ENCODE measurements around the gene HEATR1.

HEATR1 gene

DNA sequence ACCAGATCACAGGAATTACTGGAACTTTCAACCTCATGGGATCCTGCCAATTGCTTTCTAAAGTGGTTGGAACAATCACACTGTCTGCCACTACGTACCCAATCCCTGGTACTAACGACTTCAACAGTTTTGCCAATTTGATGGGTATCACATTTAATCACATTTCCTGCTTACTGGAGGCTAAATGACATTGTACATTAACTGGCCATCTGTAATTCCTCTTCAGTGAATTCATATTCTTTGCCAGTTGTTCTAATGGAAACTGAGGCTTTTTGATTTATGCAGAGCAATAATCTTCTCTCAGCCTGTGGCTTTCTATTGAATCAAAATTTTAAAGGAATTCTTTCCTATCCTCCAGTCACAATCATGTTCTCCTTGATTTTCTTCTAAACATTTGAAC, 42.3 kb downstream of the HEATR1 start:
- no peak for DNase-seq (ENCODE audit: low spot score)
- no peaks in the 10 kb centered on the region for H3K9me3 Mint-ChIP-seq
- peaks cover 63% of the 10 kb centered on the region for H3K36me3 Mint-ChIP-seq (ENCODE audit: low read depth)
- H3K4me3 Mint-ChIP-seq: no peak overlapping the region
- H3K27me3 Mint-ChIP-seq (ENCODE audit: low read depth): no peaks in the 10 kb centered on the region
- peaks cover 3% of the 10 kb centered on the region for H3K4me1 Mint-ChIP-seq (ENCODE audit: low read depth)
- no peak overlapping the region for H3K27ac Mint-ChIP-seq

DNA sequence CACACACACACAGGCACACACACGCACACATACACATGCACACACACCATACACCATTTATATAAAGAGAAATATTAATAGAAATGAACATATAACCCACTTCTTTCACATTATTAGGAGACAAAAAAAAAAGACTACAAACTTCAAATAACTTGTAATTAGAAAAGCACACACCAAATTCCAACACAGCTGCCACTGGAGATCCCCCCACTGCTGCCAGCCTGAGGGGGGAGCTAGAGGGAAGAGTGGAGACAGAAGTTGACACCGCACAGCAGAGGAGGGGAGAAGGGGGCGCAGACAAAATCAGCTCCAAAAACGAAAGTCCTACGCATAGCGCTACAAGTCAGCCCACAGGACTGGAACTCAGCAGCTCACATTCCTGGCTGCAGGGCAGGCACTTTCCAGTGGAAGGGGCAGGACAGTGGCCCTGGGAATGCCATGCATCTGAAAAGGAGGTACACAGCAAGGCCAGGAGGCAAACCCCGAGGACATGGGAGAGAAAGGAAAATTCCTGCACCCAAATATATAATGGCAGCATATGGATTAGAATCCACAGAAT, 44.0 kb downstream of the HEATR1 start:
- Mint-ChIP-seq H3K4me1 (ENCODE audit: low read depth) (peaks cover 3% of the 10 kb centered on the region), H3K9me3 (no peaks in the 10 kb centered on the region), H3K36me3 (ENCODE audit: low read depth) (peaks cover 67% of the 10 kb centered on the region), H3K4me3 (no peak overlapping the region), H3K27me3 (ENCODE audit: low read depth) (no peaks in the 10 kb centered on the region), H3K27ac (no peak overlapping the region)
- DNase-seq (ENCODE audit: low spot score): no peak

DNA sequence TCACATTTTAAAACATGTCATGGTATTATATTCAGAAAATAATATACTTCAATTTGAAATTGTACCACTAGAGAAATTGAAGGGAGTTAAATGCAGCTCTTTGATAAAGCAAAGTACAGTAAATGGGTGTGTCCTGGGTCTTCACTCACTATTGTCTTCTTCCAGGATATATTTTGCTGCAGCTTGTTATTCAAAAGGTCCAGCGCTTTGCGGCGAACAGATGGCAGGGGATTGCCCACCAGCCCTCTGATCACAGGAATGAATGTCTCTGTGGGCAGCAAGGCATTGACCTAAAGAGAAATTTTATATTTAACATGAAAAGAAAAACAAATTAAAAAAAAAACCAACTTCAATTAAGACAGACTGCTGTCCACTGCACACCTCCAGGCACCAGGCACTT, 45.5 kb downstream of the HEATR1 start:
- DNase-seq (ENCODE audit: low spot score): no peak
- peaks cover 62% of the 10 kb centered on the region for H3K36me3 Mint-ChIP-seq (ENCODE audit: low read depth)
- no peak overlapping the region for H3K27ac Mint-ChIP-seq
- H3K4me3 Mint-ChIP-seq: no peak overlapping the region
- H3K4me1 Mint-ChIP-seq (ENCODE audit: low read depth): peaks cover 1% of the 10 kb centered on the region
- H3K9me3 Mint-ChIP-seq: no peaks in the 10 kb centered on the region
- no peaks in the 10 kb centered on the region for H3K27me3 Mint-ChIP-seq (ENCODE audit: low read depth)

DNA sequence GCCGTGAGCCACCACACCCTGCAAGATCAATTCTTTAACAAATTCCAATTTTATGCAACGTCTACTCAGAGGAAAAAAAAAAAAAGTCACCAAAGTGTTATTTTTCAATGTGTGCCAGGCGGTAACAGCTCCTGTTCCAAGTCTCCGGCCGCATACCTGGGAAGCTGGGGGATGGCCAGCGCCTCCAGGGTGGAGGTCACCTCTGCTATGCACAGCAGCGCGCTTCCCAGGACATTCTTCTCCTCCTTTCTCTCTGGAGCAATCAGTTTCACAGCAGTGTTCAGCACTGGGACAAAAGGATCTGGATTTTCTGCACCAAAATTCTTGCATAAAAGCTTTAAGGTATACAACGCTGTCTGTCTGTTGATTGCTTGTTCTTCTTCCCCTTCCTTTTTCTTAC, 46.2 kb downstream of the HEATR1 start:
- Mint-ChIP-seq H3K9me3 (no peaks in the 10 kb centered on the region), H3K27ac (no peak overlapping the region), H3K4me3 (no peak overlapping the region), H3K27me3 (ENCODE audit: low read depth) (no peaks in the 10 kb centered on the region), H3K36me3 (ENCODE audit: low read depth) (peaks cover 62% of the 10 kb centered on the region), H3K4me1 (ENCODE audit: low read depth) (peaks cover 1% of the 10 kb centered on the region)
- DNase-seq (ENCODE audit: low spot score): no peak

DNA sequence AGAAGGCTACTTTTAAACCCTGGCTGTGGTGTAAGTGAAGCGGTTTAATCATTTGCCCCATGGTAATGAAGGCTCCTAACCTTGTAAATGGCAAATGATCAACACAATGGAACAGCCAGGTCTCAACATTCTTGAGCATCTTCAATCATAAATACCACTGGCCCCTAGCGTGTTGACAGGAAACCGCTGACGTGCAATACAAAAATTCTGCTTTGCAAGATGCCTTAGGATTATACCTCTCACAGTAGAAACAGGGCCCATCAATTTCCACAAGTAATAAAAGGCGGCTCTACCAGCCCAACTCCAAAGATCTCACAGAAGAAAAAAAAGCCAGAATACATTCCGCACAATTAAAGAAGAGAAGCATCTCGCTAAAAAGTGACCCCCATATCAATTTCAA, 47.7 kb downstream of the HEATR1 start:
- H3K27ac Mint-ChIP-seq: no peak overlapping the region
- no peaks in the 10 kb centered on the region for H3K27me3 Mint-ChIP-seq (ENCODE audit: low read depth)
- no peak overlapping the region for H3K4me3 Mint-ChIP-seq
- H3K4me1 Mint-ChIP-seq (ENCODE audit: low read depth): peaks cover 6% of the 10 kb centered on the region
- DNase-seq (ENCODE audit: low spot score): no peak
- H3K36me3 Mint-ChIP-seq (ENCODE audit: low read depth): peaks cover 66% of the 10 kb centered on the region
- no peaks in the 10 kb centered on the region for H3K9me3 Mint-ChIP-seq

DNA sequence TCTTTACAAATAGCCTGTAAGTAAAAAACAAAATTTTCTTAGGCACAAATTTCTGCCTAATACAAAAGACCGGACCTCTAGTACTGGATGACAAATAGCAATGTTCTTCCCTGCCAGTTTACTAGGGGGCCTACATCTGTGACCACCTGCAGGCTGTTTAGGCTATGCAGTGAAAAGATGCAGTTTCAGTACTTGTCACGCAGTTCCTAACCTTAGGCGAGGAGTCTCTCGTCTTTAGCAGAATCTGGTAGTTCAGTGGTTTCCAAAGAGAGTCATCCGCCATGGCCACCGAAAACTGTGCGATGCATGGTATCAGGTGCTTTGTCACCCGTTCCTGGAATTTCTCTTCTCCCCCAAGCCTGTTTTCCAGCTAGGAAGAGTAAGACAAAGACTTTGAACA, 50.9 kb downstream of the HEATR1 start:
- no peak overlapping the region for H3K4me3 Mint-ChIP-seq
- H3K9me3 Mint-ChIP-seq: no peaks in the 10 kb centered on the region
- H3K4me1 Mint-ChIP-seq (ENCODE audit: low read depth): peaks cover 13% of the 10 kb centered on the region
- H3K27ac Mint-ChIP-seq: no peak overlapping the region
- no peaks in the 10 kb centered on the region for H3K27me3 Mint-ChIP-seq (ENCODE audit: low read depth)
- no peak for DNase-seq (ENCODE audit: low spot score)
- H3K36me3 Mint-ChIP-seq (ENCODE audit: low read depth): peaks cover 74% of the 10 kb centered on the region

DNA sequence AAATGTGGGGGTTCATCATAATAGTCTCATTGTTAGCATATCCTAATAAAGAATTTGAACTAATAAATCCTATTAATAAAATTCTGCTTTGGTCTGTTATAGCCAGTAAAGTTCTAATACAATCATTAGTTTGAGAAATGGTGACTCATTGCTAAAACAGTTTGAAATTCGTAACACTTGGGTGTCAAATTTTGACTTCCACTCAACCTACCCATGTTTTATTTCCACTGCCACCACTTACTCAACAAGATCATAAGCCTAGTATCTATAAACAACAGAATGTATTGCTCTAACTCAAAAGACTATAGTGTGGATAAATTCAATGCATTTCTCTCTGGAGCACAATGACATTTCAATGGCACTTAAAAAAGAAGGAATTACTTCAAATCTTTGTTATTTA, 51.4 kb downstream of the HEATR1 start:
- Mint-ChIP-seq H3K36me3 (ENCODE audit: low read depth) (peaks cover 74% of the 10 kb centered on the region), H3K9me3 (no peaks in the 10 kb centered on the region), H3K27ac (no peak overlapping the region), H3K4me1 (ENCODE audit: low read depth) (peaks cover 13% of the 10 kb centered on the region), H3K27me3 (ENCODE audit: low read depth) (no peaks in the 10 kb centered on the region), H3K4me3 (no peak overlapping the region)
- no peak for DNase-seq (ENCODE audit: low spot score)

DNA sequence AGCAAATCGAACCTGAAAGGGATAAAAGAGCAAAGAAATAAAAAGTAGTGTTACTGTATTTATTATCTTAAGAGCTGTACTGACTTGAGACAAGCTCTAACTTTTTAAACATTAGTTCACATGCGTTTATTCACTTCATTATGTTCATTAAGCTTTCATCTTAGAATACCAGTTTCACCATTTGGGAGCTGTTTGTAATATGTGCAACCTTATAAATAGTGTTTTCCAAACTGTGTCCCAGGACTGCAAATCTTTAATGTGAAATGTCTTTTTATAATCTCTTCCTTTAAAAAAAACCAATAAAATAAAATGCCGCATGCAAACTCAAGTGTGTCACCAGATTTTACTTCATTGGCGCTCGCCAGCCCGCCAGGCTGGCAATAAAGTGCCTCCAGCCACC, 52.2 kb downstream of the HEATR1 start:
- DNase-seq (ENCODE audit: low spot score): no peak
- no peaks in the 10 kb centered on the region for H3K9me3 Mint-ChIP-seq
- H3K36me3 Mint-ChIP-seq (ENCODE audit: low read depth): peaks cover 77% of the 10 kb centered on the region
- H3K27me3 Mint-ChIP-seq (ENCODE audit: low read depth): no peaks in the 10 kb centered on the region
- peaks cover 13% of the 10 kb centered on the region for H3K4me1 Mint-ChIP-seq (ENCODE audit: low read depth)
- no peak overlapping the region for H3K27ac Mint-ChIP-seq
- H3K4me3 Mint-ChIP-seq: no peak overlapping the region

DNA sequence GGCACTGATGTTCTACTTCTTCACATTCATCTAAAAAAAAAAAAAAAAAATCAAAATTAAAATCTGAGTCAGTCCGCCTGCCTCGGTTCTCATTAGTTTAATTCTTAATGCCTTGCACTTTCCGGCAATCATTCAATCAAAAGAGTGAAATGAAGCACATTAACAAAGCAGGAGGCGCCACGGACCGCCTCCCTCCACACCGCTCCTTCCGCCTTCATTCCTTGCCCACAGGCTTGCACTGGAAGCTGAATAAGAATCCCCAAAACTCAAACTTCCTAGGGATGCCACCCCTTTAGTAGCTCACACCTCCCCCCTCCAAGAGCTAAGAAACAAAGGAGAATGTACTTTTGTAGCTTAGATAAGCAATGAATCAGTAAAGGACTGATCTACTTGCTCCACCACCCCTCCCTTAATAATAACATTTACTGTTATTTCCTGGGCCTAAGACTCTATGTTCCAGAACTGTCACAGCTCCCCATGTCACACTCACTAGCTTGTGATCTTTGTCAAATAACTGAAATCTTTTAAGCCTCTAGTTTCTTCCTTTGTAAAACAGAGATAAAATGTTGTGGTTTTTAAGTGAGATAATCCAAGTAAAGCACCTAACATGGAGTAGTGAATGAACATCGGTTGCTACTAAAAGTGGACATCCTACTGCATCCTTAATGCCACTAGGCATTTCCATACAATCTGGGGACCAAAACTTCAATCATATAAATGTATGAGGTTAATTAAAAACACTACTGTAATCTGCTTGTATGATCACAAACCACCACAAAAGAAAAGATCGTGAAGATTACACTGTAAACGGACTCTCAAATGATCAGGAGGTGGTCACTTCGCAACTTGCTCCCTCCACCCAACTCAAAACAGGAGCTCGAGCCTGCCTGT, 53.1 kb downstream of the HEATR1 start:
- Mint-ChIP-seq H3K4me1 (ENCODE audit: low read depth) (peaks cover 16% of the 10 kb centered on the region), H3K36me3 (ENCODE audit: low read depth) (peaks cover 76% of the 10 kb centered on the region)

DNA sequence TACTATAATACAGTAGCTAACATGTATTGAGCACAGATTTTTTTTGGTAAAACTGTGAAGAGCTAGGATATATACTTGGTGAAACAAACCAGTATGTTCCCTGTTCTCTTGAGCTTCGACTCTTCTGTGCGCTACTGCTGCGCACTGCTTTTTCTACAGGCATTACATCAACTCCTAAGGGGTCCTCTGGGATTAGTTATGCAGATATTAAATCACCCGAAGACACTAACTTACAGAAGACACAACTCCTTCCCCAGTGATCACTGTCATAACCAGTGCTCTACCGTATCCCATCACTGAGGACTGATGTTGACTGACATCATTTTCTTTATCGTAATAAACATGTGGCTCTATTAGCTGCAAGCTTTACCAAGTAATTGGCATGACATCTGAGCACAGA, 55.9 kb downstream of the HEATR1 start:
- Mint-ChIP-seq H3K9me3 (no peaks in the 10 kb centered on the region), H3K27ac (no peak overlapping the region), H3K27me3 (ENCODE audit: low read depth) (no peaks in the 10 kb centered on the region), H3K4me3 (no peak overlapping the region), H3K4me1 (ENCODE audit: low read depth) (peaks cover 24% of the 10 kb centered on the region), H3K36me3 (ENCODE audit: low read depth) (peaks cover 77% of the 10 kb centered on the region)
- DNase-seq (ENCODE audit: low spot score): no peak

More for the DNA sequence above, 53.1 kb downstream of the HEATR1 start:
- peak overlapping the region; percentile 7 for H3K4me3 Mint-ChIP-seq
- H3K9me3 Mint-ChIP-seq: no peaks in the 10 kb centered on the region
- DNase-seq (ENCODE audit: low spot score): no peak
- H3K27me3 Mint-ChIP-seq (ENCODE audit: low read depth): no peaks in the 10 kb centered on the region
- H3K27ac Mint-ChIP-seq: peak overlapping the region; percentile 67

DNA sequence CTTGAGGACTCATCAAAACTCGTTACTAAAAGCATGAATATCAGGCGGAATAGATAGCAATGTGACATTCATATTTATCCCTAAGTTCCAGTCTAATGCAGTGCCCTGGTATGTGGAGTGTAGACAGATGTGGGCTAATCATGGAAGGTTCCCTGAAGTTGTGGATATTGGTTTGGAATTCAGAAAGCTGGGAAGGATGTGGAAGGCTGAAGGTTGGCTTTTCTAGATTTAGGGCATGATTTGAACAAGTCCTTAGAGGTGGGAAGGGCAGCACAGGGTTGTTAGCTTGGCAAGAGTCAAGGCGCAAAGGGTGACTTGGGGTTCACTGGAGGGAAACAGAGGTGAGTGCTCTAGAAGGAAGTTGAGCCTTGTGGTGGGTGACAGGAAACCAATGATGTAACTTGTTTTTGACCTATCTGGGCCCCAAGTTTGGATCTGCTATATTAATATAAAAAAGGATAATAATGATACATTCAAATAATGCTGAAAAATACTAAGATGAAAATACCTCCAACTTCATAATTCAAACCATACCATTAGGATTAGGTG, 58.6 kb downstream of the HEATR1 start:
- peaks cover 11% of the 10 kb centered on the region for H3K4me1 Mint-ChIP-seq (ENCODE audit: low read depth)
- DNase-seq (ENCODE audit: low spot score): no peak
- H3K27ac Mint-ChIP-seq: peak overlapping the region; percentile 74
- H3K4me3 Mint-ChIP-seq: peak overlapping the region; percentile 22
- H3K36me3 Mint-ChIP-seq (ENCODE audit: low read depth): peaks cover 77% of the 10 kb centered on the region
- H3K27me3 Mint-ChIP-seq (ENCODE audit: low read depth): no peaks in the 10 kb centered on the region
- no peaks in the 10 kb centered on the region for H3K9me3 Mint-ChIP-seq

DNA sequence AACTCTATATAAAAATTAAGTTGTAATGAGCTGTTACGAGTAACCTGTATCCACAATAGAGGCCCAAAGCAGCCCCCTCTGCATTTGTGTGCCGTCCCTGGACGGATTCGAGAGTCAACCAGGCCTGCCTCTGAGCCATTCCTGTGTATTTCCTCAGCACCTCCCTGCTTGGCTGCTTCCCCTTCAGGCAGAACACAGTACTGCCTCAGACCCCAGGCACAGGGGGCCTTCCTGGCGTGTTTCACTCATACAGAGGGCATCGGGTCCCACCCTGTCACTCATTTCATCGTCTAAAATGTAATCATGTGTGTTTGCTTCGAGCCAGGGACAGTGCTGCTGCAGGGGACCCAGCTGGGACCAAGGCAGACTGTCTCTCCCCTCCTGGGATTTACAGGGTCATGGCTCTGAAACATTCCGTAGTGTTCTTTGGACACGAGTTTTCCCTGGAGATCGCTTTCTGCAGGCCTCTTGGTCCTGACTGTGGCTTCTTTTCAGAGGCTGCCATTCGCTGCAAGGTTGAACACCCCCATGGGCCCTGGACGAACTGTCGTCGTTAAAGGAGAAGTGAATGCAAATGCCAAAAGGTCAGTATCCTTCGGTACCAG, 61.1 kb downstream of the HEATR1 start:
- H3K36me3 Mint-ChIP-seq (ENCODE audit: low read depth): peaks cover 82% of the 10 kb centered on the region
- no peak overlapping the region for H3K4me3 Mint-ChIP-seq
- no peak for DNase-seq (ENCODE audit: low spot score)
- H3K27me3 Mint-ChIP-seq (ENCODE audit: low read depth): no peaks in the 10 kb centered on the region
- peaks cover 11% of the 10 kb centered on the region for H3K4me1 Mint-ChIP-seq (ENCODE audit: low read depth)
- H3K9me3 Mint-ChIP-seq: no peaks in the 10 kb centered on the region
- H3K27ac Mint-ChIP-seq: no peak overlapping the region

DNA sequence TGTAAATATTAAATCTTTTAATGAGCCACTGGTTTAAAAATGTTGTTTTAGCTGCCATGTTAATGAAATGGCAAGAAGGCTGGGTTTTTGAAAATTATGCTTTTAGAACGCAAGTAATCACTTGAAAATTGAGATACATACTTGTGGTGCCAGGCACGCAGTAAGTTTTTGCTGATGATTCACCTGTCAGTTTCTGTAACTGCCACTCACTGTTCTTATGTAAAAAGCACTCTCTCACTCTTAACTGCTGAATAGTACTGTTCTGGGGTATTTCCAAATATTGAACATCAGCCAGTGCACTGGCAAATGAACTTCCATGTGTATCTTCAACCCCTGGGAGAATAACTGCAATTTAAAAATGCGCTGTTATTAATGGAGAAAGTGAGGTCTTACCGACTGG, 62.6 kb downstream of the HEATR1 start:
- H3K4me1 Mint-ChIP-seq (ENCODE audit: low read depth): peaks cover 11% of the 10 kb centered on the region
- H3K27ac Mint-ChIP-seq: no peak overlapping the region

DNA sequence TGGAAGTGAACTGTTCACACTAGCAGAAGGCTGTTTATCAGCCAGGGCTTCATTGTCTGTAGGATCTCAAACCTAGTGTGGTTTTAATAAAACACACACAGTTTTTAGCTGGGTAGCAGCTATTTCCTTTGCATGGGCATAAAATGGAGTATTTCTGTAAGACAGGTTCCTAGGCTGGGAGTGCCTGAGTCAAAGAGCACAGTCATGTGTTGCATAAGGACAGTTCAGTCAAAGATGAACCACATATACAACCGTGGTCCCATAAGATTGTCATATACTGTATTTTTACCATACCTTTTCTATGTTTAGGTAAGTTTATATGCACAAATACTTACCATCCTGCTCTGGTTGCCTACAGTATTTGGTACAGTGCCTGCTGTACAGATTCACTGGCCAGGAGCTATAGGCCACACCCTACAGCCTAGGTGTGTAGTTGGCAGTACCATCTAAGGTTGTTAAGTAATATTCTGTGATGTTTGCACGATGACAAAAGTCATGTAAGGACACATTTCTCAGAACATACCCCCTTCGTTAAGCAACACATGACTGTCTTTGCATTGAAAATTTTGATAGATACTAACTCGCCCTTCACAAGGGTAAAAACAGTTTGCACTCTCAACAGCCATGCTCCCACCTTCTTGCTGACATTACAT, 63.4 kb downstream of the HEATR1 start:
- H3K9me3 Mint-ChIP-seq: no peaks in the 10 kb centered on the region
- no peak for DNase-seq (ENCODE audit: low spot score)
- H3K4me3 Mint-ChIP-seq: no peak overlapping the region
- H3K27me3 Mint-ChIP-seq (ENCODE audit: low read depth): no peaks in the 10 kb centered on the region
- H3K4me1 Mint-ChIP-seq (ENCODE audit: low read depth): peaks cover 11% of the 10 kb centered on the region
- no peak overlapping the region for H3K27ac Mint-ChIP-seq
- peaks cover 75% of the 10 kb centered on the region for H3K36me3 Mint-ChIP-seq (ENCODE audit: low read depth)

More for the DNA sequence above, 62.6 kb downstream of the HEATR1 start:
- no peaks in the 10 kb centered on the region for H3K27me3 Mint-ChIP-seq (ENCODE audit: low read depth)
- DNase-seq (ENCODE audit: low spot score): no peak
- H3K9me3 Mint-ChIP-seq: no peaks in the 10 kb centered on the region
- H3K4me3 Mint-ChIP-seq: no peak overlapping the region
- H3K36me3 Mint-ChIP-seq (ENCODE audit: low read depth): peaks cover 73% of the 10 kb centered on the region

Measured in T-helper 2 cell treated with Interferon-gamma antibody and Interleukin-4, amounts not matched to agents 5 μg/mL and 100 μg/mL, for 36 hours (primary cell).